ELF-1 (cell line): Measurements from ENCODE around the gene DRAXIN.

Experiments
- DNase-seq: peaks from one replicate; pipeline ENCODE4 v3.0.0-alpha.2; 2016; ENCODE audit warnings: low read depth, low spot score

Gene DRAXIN

GRCh38 chr1:11684070-11684469 is 7.4 kb upstream of the DRAXIN start:
- DNase-seq: no peak

DNA sequence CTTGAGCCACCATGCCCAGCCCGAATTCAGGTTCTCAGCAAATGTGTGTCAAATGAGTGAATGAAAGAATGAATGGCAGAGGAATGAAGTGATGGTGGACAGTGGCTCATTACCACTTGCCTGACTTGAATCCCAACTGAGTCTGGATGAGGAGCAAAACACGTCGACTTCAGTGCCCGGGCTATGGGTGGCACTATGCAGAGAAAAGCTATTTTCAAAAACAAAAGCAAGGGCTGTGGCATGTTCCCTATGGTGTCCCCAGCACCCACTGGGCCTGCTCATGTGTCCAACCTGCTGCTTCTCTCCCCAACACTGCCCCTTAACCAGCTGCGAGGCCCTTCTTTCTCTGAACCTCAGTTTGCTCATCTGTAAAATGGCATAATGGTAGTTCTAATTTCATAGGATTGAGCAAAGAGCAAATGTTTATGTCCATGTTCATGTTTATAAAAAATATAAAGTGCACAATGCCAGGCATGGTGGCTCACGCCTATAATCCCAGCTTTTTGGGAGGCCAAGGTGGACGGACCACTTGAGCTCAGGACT is 6.2 kb upstream of the DRAXIN start:
- no peak for DNase-seq

GRCh38 chr1:11688506-11688905 is 3.0 kb upstream of the DRAXIN start:
- DNase-seq: no peak

- peak; percentile 91 for DNase-seq
Observed at GRCh38 chr1:11690397-11691301, 861 bp upstream of the DRAXIN start.

DNA sequence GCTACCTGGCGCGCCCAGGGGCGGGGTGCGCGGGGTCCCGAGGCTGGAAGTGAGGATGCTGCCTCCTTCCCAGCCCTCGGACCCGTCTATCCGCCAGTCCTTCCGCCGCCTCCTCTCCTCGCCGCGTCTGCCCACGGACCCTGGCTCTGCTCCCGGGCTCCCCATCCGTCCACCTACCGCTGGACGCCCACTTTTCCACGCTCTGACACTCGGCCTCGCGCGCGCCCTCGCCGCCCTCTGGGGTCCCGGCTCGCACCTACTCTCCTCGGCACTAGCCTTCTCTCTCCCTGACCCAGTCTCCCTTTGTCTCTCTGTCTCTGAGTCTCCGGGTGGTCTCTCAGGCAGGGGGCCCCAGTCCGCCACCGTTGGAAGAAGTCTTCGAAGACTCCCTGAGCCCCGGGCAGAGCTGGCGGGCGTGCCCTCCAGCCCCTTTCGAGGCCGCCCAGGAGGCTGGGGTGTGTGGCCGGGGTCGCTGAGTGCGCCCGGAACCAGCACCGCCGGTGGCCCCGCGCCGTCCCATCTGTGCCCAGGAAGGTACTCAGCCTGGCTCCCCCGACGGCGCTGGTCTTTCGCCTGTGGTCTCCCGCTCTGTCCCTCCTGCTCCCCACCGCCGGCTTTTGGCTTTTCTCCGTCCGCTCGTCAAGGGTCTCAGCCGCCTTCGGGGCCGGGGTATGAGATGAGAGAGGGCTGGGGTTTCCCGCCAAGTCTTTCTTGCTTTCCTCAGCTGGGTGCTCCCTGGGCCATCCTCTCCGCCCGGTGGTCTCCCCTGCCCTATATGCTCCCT is 610 bp downstream of the DRAXIN start:
- peak; percentile 32 for DNase-seq

DNA sequence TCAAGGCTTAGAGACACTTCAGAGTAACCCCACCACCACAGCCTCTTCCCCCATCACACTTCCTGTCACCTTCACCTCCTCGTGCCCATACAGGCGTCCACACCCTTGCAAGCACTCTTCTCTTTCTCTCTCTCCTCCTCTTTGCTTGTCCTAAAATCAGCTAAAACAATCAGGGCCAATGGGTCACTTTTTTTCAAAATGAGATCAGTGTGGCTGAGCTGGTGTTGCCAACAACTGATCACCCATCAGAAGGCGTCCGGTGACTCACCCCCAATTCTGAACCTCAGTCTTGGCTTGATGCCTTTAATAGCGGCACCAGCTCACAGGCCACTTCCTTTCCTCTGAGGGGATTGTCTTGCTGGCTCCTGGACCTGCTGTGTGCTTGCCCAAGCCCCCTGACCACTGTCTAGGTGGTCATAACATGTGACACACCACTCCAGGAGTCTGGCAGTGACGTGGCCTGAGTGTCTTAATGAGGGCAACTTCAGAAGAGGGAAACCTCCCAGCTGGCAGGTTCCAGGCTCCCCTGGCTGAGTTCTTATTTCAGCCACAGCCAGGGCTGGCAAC is 1.6 kb downstream of the DRAXIN start:
- peak; percentile 21 for DNase-seq

- DNase-seq: no peak
Observed at GRCh38 chr1:11693917-11694316, 2.4 kb downstream of the DRAXIN start.

GRCh38 chr1:11695861-11696260 is 4.4 kb downstream of the DRAXIN start:
- DNase-seq: no peak

DNA sequence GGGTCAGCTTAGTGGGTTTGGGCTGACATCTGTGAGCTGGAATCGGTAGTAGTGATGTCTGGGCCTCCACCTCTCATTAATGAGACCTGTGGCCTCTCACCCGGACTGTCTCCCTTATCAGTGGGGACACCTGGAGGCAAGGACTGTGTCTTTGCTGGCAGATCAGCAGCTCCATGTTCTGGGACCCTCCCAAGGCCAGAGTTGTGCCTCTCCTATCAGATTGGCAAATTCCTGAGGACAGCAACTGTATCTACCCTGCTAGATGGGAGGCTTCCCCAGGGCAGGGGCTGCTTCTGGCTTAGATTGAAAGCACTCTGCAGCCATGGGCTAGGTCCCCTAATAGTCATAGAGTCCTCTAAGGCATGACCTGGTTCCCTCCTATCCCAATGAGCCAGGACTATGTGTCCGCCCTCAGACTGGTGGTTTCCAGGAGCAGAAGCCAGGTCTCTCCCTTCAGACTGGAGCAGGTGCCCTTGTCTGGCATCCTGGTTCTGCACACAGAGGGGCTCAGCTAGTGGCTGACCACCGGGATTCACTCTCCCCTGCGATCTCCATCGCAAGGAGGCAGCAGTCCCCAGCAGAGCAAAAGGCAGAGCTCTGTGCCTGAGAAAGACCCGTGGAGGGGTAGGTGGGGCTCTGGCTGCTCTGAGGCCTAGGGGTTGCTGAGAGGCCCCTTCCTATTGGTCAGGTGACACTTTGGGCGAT is 5.8 kb downstream of the DRAXIN start:
- DNase-seq: no peak

- DNase-seq: no peak
Observed at GRCh38 chr1:11697893-11698210, 6.3 kb downstream of the DRAXIN start.

- no peak for DNase-seq
Observed at GRCh38 chr1:11700601-11701467, 9.3 kb downstream of the DRAXIN start.

- DNase-seq: peak; percentile 75
Observed at GRCh38 chr1:11701551-11701961, 10.0 kb downstream of the DRAXIN start.

- no peak for DNase-seq
Observed at GRCh38 chr1:11701981-11702803, 10.7 kb downstream of the DRAXIN start.

DNA sequence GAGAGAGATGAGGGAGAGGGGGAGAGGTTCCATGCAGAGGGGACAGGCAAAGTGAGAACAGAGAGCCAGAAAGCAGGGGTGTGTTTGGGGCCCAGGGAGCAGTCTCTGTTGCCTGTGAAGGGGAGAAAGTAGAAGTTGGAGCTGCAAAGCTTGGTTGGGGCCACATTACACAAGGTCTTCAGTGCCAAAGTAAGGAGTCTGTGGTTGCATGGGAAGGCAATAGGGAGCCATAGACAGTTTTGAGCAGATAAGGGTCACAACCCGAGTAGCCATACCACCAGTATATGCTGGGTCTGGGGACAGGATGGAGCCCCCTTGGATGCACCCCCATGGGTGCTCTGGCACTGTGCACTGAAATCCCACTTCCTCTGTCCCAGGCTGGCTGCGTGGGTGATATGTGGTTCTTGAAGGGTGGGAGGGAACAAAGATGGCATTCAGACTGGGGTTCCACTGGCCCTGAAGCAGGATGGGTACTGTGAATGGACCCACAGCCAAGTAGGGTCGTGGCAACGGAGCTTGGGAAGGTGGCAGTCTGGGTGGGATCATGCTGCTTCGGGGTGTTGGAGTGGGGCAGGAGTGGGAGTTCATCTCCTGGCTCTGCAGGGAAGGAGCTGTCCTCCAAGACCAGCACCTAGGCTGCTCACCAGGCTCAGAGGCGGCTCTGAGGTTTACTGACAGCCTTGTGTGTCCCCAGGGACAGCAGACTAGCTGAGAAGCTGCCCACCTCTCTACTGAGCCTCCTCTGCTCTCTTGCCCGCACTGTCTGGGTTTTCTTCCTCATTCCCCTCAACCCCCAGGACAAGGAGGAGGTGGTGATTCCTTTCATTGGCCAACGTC is 12.1 kb downstream of the DRAXIN start:
- no peak for DNase-seq

DNA sequence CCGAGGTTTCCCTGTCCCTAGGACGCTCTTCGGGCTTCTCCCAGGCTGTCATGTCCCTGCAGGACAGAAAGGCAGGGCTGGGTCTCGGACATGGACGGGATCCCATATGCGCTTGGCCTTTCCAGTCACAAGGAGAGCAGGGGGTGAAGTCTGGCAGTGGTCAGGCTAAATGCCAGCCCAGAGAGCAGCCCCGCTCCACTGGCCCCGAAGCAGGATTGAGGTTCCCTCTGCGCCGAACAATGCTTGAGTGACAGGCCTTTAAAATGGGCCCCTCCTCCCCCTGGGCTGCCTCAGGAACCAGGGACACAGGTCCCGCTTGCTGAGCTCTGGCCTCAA is 12.7 kb downstream of the DRAXIN start:
- DNase-seq: peak; percentile 87

DNA sequence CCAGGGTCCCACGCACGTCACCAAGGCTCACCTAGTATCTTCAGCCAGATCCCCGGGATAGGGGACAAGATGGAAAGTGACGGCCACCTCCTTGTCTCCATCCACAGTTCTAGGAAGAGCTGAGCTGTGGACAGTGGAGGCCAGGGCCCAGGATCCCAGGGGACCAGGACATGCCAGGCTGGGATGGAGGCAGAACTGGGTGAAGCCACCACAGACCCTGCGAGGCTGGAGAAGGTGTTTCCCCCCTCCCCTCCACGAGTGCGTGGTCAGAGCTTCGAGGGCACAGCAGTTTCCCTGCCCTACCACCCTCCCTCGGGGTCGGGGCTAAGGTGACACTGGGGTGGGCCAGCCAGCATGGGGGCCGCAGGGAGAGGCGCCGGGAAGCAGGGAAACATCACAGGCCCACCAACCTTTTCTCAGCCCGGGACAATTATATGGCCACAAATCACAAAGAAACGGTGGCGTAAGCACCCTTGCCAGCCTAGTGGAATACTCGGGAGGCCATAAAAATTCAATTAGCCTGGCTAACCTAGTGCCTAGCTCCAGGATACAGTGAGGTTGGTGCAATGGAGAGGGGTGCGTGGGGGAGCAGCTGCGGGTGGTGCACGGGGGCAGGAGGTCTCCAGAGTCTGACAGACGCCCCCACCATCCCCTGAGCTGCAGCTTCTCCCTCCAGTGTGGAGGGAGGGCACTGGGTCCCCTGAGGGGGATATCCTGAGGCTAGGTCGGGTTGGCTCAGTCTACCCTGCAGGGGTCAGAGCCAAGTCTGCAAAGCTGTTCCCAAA is 13.4 kb downstream of the DRAXIN start:
- no peak for DNase-seq

GRCh38 chr1:11705596-11705995 is 14.1 kb downstream of the DRAXIN start:
- no peak for DNase-seq

- DNase-seq: no peak
Observed at GRCh38 chr1:11706292-11706691, 14.8 kb downstream of the DRAXIN start.
